GM12878 (cell line): ENCODE data around the gene CSAD. TPM values are rescaled to one million over a fixed set of nuclear protein-coding genes. Genes with fewer than 3 reads are reported as not detected.

Source experiments
- ATAC-seq: fragments of 200-7000 bp; cut with Tn5 transposase; 3 replicates; pipeline ENCODE4 v1.9.1; 2020; ENCODE audit warnings: mild to moderate bottlenecking, moderate library complexity
- BruUV-seq: library from RNA; stranded (reverse); fragments of 400-500 nt; replicated peaks from 2 replicates; lab custom pipeline; 2021; lab: Mats Ljungman, UMichigan
- CTCF ChIA-PET: fragments of 300-600 bp; sonication (Branson Sonifier 250); formaldehyde crosslinking; extraction: SDS; loops from one replicate; lab custom pipeline; 2021; ENCODE audit warnings: inconsistent platforms; lab: Yijun Ruan, JAX
- POLR2A ChIA-PET: fragments of 350-600 bp; formaldehyde crosslinking; extraction: SDS; loops from one replicate; lab custom pipeline; 2021; ENCODE audit warnings: inconsistent platforms; lab: Charles Lee
- RAD21 ChIA-PET: fragments of 300-600 bp; sonication (Branson Sonifier 250); formaldehyde crosslinking; loops from one replicate; lab custom pipeline; 2023; ENCODE audit warnings: antibody characterized with exemption; ENCODE audit not compliant: unreplicated experiment; lab: Charles Lee
- SMC1A ChIA-PET: fragments of 300-600 bp; sonication (Branson Sonifier 250); formaldehyde crosslinking; loops from one replicate; lab custom pipeline; 2023; ENCODE audit not compliant: unreplicated experiment, uncharacterized antibody; lab: Charles Lee
- DNase-seq: peaks from one replicate; pipeline ENCODE4 v3.0.0-alpha.2; 2011; ENCODE audit warnings: low read depth, low spot score
- FAIRE-seq: peaks from 3 replicates; lab custom pipeline; 2011; peaks lifted over from hg19 to GRCh38; lab: Jason Lieb, UNC
- H2AFZ ChIP-seq: 2 replicates; pipeline ENCODE4 v1.6.0; 2011; ENCODE audit warnings: low read depth, low read length, control low read depth; ENCODE audit not compliant: control insufficient read depth
- H3K27ac ChIP-seq: 2 replicates; pipeline ENCODE4 v1.5.1; 2011; ENCODE audit warnings: control low read depth; ENCODE audit not compliant: control insufficient read depth, insufficient read depth
- H3K27me3 ChIP-seq, 2 experiments: replicated peaks in 1 of 2; 2 replicates each; pipeline versions ENCODE4 v1.6.0 to v1.6.1; 2011; ENCODE audit warnings: low read length in 1 of 2; ENCODE audit not compliant: control insufficient read depth in 2 of 2, insufficient read depth in 2 of 2
- H3K36me3 ChIP-seq, 2 experiments: 2 replicates each; pipeline ENCODE4 v1.5.1; 2011; ENCODE audit warnings: low read length in 1 of 2; ENCODE audit not compliant: control insufficient read depth in 2 of 2, insufficient read depth in 2 of 2
- H3K4me1 ChIP-seq: 2 replicates; pipeline ENCODE4 v1.6.1; 2011; ENCODE audit warnings: mild to moderate bottlenecking, low read length, moderate library complexity, mixed read lengths; ENCODE audit not compliant: control insufficient read depth, insufficient read depth
- H3K4me2 ChIP-seq: 2 replicates; pipeline ENCODE4 v1.6.0; 2011; ENCODE audit warnings: control low read depth; ENCODE audit not compliant: control insufficient read depth, insufficient read depth
- H3K4me3 ChIP-seq: fragments of 200-600 bp; sonication (generic); 2 replicates; pipeline ENCODE4 v1.5.1; 2016
- H3K79me2 ChIP-seq: 2 replicates; pipeline ENCODE4 v1.6.0; 2011; ENCODE audit warnings: low read length; ENCODE audit not compliant: control insufficient read depth, insufficient read depth
- H3K9ac ChIP-seq: 2 replicates; pipeline ENCODE4 v1.8.0; 2011; ENCODE audit warnings: low read length, control low read depth, mixed read lengths; ENCODE audit not compliant: control insufficient read depth, insufficient read depth
- H3K9me3 ChIP-seq: replicated peaks from 3 replicates; pipeline ENCODE4 v1.5.1; 2011; ENCODE audit warnings: mild to moderate bottlenecking, low read length; ENCODE audit not compliant: control insufficient read depth, insufficient read depth
- H4K20me1 ChIP-seq: 2 replicates; pipeline ENCODE4 v1.6.0; 2011; ENCODE audit not compliant: control insufficient read depth, insufficient read depth
- BACH1 ChIP-seq: fragments of 450-650 bp; IDR thresholded peaks from 2 replicates; pipeline ENCODE4 v1.6.1; 2017; ENCODE audit warnings: mild to moderate bottlenecking, borderline replicate concordance
- BCL11A ChIP-seq: IDR thresholded peaks from 2 replicates; pipeline ENCODE4 v1.6.1; 2011; ENCODE audit warnings: low read depth, low read length
- BHLHE40 ChIP-seq, 2 experiments: fragments of 450-650 bp in 1 of 2; IDR thresholded peaks; 2 replicates each; pipeline ENCODE4 v1.6.1; 2011 to 2017; ENCODE audit warnings: low read depth in 2 of 2, borderline replicate concordance in 1 of 2, improper control_type of control experiment in 1 of 2, low read length in 1 of 2, mild to moderate bottlenecking in 1 of 2
- DPF2 ChIP-seq: fragments of 450-650 bp; IDR thresholded peaks from 2 replicates; pipeline ENCODE4 v1.6.1; 2017; ENCODE audit warnings: mild to moderate bottlenecking
- EZH2 ChIP-seq: IDR thresholded peaks from 2 replicates; pipeline ENCODE4 v1.6.1; 2012; ENCODE audit warnings: low read depth, mild to moderate bottlenecking, control low read depth, inconsistent platforms, low read length, borderline replicate concordance; ENCODE audit not compliant: control insufficient read depth
- FOXK2 ChIP-seq: fragments of 450-650 bp; IDR thresholded peaks from 2 replicates; pipeline ENCODE4 v1.6.1; 2017; ENCODE audit warnings: mild to moderate bottlenecking, moderate library complexity
- IKZF1 ChIP-seq: fragments of 450-650 bp; conservative IDR thresholded peaks from 2 replicates; pipeline ENCODE4 v1.6.1; 2017; ENCODE audit warnings: antibody characterized with exemption, mild to moderate bottlenecking
- KAT2A ChIP-seq: conservative IDR thresholded peaks from 2 replicates; pipeline ENCODE4 v1.6.1; 2011; ENCODE audit warnings: low read depth, low read length; ENCODE audit not compliant: control insufficient read depth
- NFIC ChIP-seq: IDR thresholded peaks from 2 replicates; pipeline ENCODE4 v1.6.1; 2012; ENCODE audit warnings: low read depth, mild to moderate bottlenecking, inconsistent platforms, low read length, moderate library complexity
- NRF1 ChIP-seq: conservative IDR thresholded peaks from 2 replicates; pipeline ENCODE4 v1.6.1; 2011; ENCODE audit warnings: mild to moderate bottlenecking, low read depth, low read length, improper control_type of control experiment
- RAD21 ChIP-seq: IDR thresholded peaks from 2 replicates; pipeline ENCODE4 v1.6.1; 2011; ENCODE audit warnings: mild to moderate bottlenecking, low read depth, low read length, moderate library complexity; ENCODE audit not compliant: insufficient read depth
- RCOR1 ChIP-seq: conservative IDR thresholded peaks from 2 replicates; pipeline ENCODE4 v1.6.1; 2012; ENCODE audit warnings: low read depth, low read length, improper control_type of control experiment
- RELA ChIP-seq: fragments of 450-650 bp; IDR thresholded peaks from 2 replicates; pipeline ENCODE4 v1.8.0; 2014; ENCODE audit warnings: borderline replicate concordance; ENCODE audit not compliant: partially characterized antibody
- RFX5 ChIP-seq: IDR thresholded peaks from 2 replicates; pipeline ENCODE4 v1.6.1; 2011; ENCODE audit warnings: low read depth, low read length, improper control_type of control experiment
- SMAD5 ChIP-seq: IDR thresholded peaks from 2 replicates; pipeline ENCODE4 v1.6.1; 2016; ENCODE audit warnings: antibody characterized with exemption, low read depth
- SP1 ChIP-seq: IDR thresholded peaks from one replicate; pipeline ENCODE4 v1.6.1; 2011; ENCODE audit warnings: low read depth, low read length
- SPI1 ChIP-seq: IDR thresholded peaks from 2 replicates; pipeline ENCODE4 v1.6.1; 2011; ENCODE audit warnings: low read depth, mild to moderate bottlenecking, low read length, moderate library complexity, borderline replicate concordance; ENCODE audit not compliant: insufficient read depth
- TAF1 ChIP-seq: IDR thresholded peaks from 2 replicates; pipeline ENCODE4 v1.6.1; 2011; ENCODE audit warnings: mild to moderate bottlenecking, low read depth, low read length, borderline replicate concordance
- TCF3 ChIP-seq: IDR thresholded peaks from 2 replicates; pipeline ENCODE4 v1.6.1; 2012; ENCODE audit warnings: low read depth, mild to moderate bottlenecking, low read length, borderline replicate concordance; ENCODE audit not compliant: insufficient read depth
- ZNF384 ChIP-seq: IDR thresholded peaks from 2 replicates; pipeline ENCODE4 v1.6.1; 2012; ENCODE audit warnings: low read depth, mild to moderate bottlenecking, low read length, improper control_type of control experiment, borderline replicate concordance
- WGBS: methylation state at CpG from one replicate; pipeline ENCODE4 v1.1.6; 2016; ENCODE audit warnings: low lambda C conversion rate; ENCODE audit not compliant: insufficient replicate concordance, insufficient coverage; ENCODE audit errors: missing lambda C conversion rate; 5-methylcytosine and 5-hydroxymethylcytosine counted together
- in situ Hi-C: fragments of 300-500 bp; cut with MboI; formaldehyde crosslinking; loops from 9 replicates; pipeline ENCODE4 v1.14.3; 2018; ENCODE audit warnings: mixed read lengths
- intact Hi-C: fragments of 100-400 bp; cut with micrococcal nuclease; formaldehyde crosslinking; loops from one replicate; pipeline ENCODE4 v1.14.2; 2022; ENCODE audit not compliant: unreplicated experiment
- polyA plus RNA-seq, 11 experiments: library from polyadenylated mRNA; depleted of rRNA in 4 of 11; unstranded in 6 of 11; stranded (reverse) in 5 of 11; fragments of >200 nt; fragmentation: Nextera tagmentation in 4 of 11; fragmentation: Illumina TruSeq in 1 of 11; extraction: Ambion mirVana in 4 of 11; extraction: Trizol in 1 of 11; gene quantifications; 1 replicate in 1 of 11; 2 replicates in 10 of 11; pipeline versions ENCODE4 v1.2.1 to v1.2.3, GENCODE V29; 2011 to 2016; ENCODE audit warnings: inconsistent platforms in 2 of 11, missing spikeins in 2 of 11, low read depth in 1 of 11
- total RNA-seq, 4 experiments: library from RNA; depleted of rRNA in 3 of 4; stranded (reverse); fragments of >200 nt in 3 of 4; fragmentation: Illumina TruSeq in 1 of 4; extraction: Trizol in 1 of 4; gene quantifications; 2 replicates each; pipeline versions ENCODE4 v1.2.1 to v1.2.3, GENCODE V29; 2013 to 2021
- TF ChIP-seq, protein P1 (sequence below): IDR thresholded peaks from 2 replicates; pipeline ENCODE4 v1.6.1; 2011; ENCODE audit warnings: borderline replicate concordance, low read depth, mild to moderate bottlenecking, moderate library complexity, mixed read lengths, low read length; ENCODE audit not compliant: insufficient read depth; ENCODE audit errors: extremely low read length
- TF ChIP-seq, protein P2 (sequence below): fragments of 450-650 bp; IDR thresholded peaks from 2 replicates; pipeline ENCODE4 v1.6.1; 2016; ENCODE audit warnings: mild to moderate bottlenecking

Gene CSAD
- total and polyA plus RNA-seq, 10 of the 15 experiments (the other 5 are each of a cell fraction or from before 2014, with no cell fraction given): 1.1 to 20.4 (median 6.2) TPM

DNA sequence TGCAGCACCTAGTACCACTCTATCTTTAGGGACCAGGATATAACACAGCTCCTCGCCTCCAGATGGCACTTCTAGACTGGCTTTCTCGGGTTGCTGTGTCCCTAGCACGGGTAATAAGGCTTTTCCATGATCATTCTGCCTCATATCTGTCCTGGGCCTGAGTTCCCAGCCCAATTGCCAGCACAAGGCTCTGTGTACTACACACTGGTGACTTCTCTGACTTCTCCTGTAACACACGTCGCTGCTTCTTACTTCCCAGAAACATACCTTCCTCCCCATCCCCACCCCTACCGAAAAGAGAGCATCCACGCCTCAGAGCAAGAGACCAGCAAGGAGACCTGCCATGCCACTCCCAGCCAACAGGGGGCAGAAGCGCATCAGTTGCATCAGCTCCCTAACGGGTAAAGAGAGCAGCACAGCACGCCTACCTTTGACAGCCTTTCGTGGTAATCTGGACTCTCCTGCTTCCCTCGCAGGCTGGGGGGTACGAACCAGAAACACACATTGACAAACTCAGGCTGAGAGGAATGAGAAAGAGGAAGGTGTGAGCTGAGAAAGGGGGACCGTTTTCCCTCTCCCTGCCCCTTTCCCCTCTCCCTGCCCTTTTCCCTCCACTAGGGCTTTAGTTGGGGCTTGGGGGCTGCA is 21.4 kb downstream of the CSAD start:
- Histone ChIP-seq H3K4me3 (no peak overlapping the region), H3K27ac (no peak overlapping the region), H3K27me3 (no peaks in the 10 kb centered on the region), H3K4me1 (no peaks in the 10 kb centered on the region; the same call in 1 of the 2 replicates), H3K79me2 (no peaks in the 10 kb centered on the region), H3K9me3 (no peaks in the 10 kb centered on the region), H4K20me1 (no peaks in the 10 kb centered on the region), H3K4me2 (0 out of 2 replicates have a peak overlapping the region, but pooled peaks have one; percentile 2), H3K9ac (no peak overlapping the region), H3K36me3 (no peaks in the 10 kb centered on the region), H2AFZ (peak overlapping the region; percentile 69)
- ATAC-seq (peak; percentile 99), FAIRE-seq (peak; percentile 98), DNase-seq (peak; percentile 72)
- intact Hi-C loops: loop anchor here (1.0 to 5.0 kb wide), 7 partner anchors 21 to 186 kb away; partner anchors contain the start of genes AAAS, CSAD, ITGB7 and ZNF740
- CTCF ChIA-PET: interaction anchor here (0.6 to 8.3 kb wide), 48 partner anchors 11 to 195 kb away, joined by 3 to 188 read pairs (median 5); partner anchors contain the start of genes AAAS, CSAD, ESPL1 and ITGB7
- 4% methylated on average over 14 of the region's 14 CpGs for WGBS
- SMC1A ChIA-PET: interaction anchor here (0.6 to 5.5 kb wide), 37 partner anchors 17 to 262 kb away, joined by 3 to 62 read pairs (median 5); partner anchors contain the start of genes AAAS, CSAD, ESPL1 and ITGB7
- in situ Hi-C loops: no loop called here
- POLR2A ChIA-PET: interaction anchor here (1.1 to 3.4 kb wide), 6 partner anchors 20 to 108 kb away, joined by 3 to 26 read pairs (median 4); partner anchors contain the start of genes CSAD and ZNF740
- no TSS peak for BruUV-seq
- RAD21 ChIA-PET: interaction anchor here (0.5 to 4.8 kb wide), 34 partner anchors 9 to 349 kb away, joined by 3 to 58 read pairs (median 6); partner anchors contain the start of genes AAAS, CSAD, ESPL1 and ITGB7
- TF ChIP-seq TCF3: no peak
- TF ChIP-seq SMAD5: no peak
- TF ChIP-seq NFIC: no peak
- peak; percentile 99 for TF ChIP-seq RAD21
- no peak for TF ChIP-seq DPF2
- no peak for TF ChIP-seq RCOR1
- no peak for TF ChIP-seq KAT2A
- TF ChIP-seq BACH1: no peak
- no peak for TF ChIP-seq FOXK2
- TF ChIP-seq SPI1: no peak
- TF ChIP-seq RELA: peak; percentile 73
- 0 out of 2 replicates have a peak, but pooled peaks have one; percentile 25 for TF ChIP-seq IKZF1
- 0 out of 2 replicates have a peak, but pooled peaks have one; percentile 16 for TF ChIP-seq ZNF384
- TF ChIP-seq BCL11A: no peak
- no peak; the same call in 1 of the 2 replicates for TF ChIP-seq NRF1
- TF ChIP-seq SP1: peak; percentile 25
- TF ChIP-seq TAF1: no peak
- TF ChIP-seq, protein P1, sequence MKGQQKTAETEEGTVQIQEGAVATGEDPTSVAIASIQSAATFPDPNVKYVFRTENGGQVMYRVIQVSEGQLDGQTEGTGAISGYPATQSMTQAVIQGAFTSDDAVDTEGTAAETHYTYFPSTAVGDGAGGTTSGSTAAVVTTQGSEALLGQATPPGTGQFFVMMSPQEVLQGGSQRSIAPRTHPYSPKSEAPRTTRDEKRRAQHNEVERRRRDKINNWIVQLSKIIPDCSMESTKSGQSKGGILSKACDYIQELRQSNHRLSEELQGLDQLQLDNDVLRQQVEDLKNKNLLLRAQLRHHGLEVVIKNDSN: no peak
- peak; percentile 37 to 70; a peak in 2 of 4 replicates for TF ChIP-seq BHLHE40 (IDR thresholded peaks at IDR 0.05; ENCODE audit: borderline replicate concordance in 1 of 2, low read depth in 2 of 2, low read length in 1 of 2)
- TF ChIP-seq, protein P2, sequence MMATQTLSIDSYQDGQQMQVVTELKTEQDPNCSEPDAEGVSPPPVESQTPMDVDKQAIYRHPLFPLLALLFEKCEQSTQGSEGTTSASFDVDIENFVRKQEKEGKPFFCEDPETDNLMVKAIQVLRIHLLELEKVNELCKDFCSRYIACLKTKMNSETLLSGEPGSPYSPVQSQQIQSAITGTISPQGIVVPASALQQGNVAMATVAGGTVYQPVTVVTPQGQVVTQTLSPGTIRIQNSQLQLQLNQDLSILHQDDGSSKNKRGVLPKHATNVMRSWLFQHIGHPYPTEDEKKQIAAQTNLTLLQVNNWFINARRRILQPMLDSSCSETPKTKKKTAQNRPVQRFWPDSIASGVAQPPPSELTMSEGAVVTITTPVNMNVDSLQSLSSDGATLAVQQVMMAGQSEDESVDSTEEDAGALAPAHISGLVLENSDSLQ: 0 out of 2 replicates have a peak, but pooled peaks have one; percentile 8
- TF ChIP-seq EZH2: no peak
- TF ChIP-seq RFX5: 0 out of 2 replicates have a peak, but pooled peaks have one; percentile 13
